EH (cell line): Measurements from ENCODE around the gene AQP2.
A peak's percentile ranks its signal among the peaks of the same experiment; 100 is the strongest.

Experiments
- DNase-seq: peaks from one replicate; pipeline ENCODE4 v3.0.0-alpha.2; 2015; ENCODE audit warnings: low read depth

Gene AQP2

DNA sequence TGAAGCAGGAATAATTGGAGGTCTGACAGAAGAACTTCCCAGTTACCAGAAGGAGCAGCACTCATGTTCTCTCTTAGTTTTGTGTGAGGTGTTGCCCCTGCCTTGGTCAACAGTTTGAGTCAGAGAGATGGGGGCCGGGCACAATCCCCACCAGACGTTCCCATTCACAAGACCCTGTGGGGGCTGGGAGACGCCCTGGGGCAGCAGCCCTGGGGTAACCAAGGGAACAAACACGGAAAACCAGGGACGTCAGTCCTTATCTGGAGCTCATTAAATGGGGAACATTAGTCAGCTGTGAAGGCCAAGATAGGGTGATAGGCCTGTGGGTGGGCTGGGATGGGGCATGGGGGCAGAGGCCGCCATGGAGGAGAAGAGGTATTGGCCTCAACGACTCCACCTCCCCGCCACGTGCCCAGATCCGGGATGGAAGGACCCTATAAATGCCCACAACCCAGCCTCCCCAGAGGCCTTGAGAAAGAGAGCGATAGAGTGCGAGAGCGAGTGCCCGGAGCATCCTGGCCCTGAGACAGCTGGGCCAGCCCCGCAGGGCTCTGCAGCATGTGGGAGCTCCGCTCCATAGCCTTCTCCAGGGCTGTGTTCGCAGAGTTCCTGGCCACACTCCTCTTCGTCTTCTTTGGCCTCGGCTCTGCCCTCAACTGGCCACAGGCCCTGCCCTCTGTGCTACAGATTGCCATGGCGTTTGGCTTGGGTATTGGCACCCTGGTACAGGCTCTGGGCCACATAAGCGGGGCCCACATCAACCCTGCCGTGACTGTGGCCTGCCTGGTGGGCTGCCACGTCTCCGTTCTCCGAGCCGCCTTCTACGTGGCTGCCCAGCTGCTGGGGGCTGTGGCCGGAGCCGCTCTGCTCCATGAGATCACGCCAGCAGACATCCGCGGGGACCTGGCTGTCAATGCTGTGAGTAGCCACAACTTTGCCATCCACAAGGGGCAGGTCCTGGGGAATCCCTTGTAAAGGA, at the start of gene AQP2:
Gene AQP2, plus strand, starts transcription at position 465 of the 979 bp plus-strand sequence. Its CDS starts 94 bp downstream, at position 559.
- no peak for DNase-seq

- DNase-seq = no peak
These were observed 49.5 kb upstream of the AQP2 start for GRCh38 chr12:49901026-49901425.

GRCh38 chr12:49901986-49902385, 48.6 kb upstream of the AQP2 start:
- no peak for DNase-seq

- DNase-seq = no peak
These were observed 47.9 kb upstream of the AQP2 start for GRCh38 chr12:49902399-49903350.

GRCh38 chr12:49903351-49903699, 47.2 kb upstream of the AQP2 start:
- no peak for DNase-seq

GRCh38 chr12:49903700-49904423, 46.7 kb upstream of the AQP2 start, which contains the start of gene FAIM2:
Gene FAIM2 (minus strand): TSS chr12:49903900. CDS start chr12:49903792, 108 bp downstream.
- DNase-seq = peak; percentile 64

GRCh38 chr12:49904601-49905000, 45.9 kb upstream of the AQP2 start:
- no peak for DNase-seq

DNA sequence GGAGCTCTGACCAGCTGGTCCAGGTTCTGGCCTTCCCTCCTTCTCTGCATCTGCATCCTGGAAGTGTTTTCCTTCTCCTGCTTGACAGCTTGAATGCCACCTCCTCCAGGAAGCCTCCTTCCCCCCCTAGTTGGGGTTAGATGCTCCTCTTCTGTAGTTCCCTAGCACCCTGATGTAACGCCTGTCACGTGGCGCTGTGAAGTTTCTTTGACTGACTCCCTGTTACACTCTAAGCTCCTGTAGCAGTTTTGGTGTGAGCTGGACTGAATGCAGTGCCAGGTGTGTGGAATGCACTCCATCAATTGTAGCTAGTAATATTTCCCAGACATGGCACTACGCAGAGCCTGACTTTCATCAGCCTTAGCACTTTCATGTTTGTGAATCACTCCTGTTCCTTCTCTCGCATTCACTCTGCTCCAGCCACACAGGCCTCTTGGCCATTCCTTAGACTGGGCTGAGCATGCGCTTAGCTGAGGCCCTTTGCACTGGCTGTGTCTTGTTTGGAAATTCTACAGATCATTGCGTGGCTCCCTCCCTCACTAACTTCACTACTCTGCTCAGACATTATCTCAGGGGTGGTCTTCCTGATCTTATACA, 44.7 kb upstream of the AQP2 start:
- DNase-seq = no peak

DNA sequence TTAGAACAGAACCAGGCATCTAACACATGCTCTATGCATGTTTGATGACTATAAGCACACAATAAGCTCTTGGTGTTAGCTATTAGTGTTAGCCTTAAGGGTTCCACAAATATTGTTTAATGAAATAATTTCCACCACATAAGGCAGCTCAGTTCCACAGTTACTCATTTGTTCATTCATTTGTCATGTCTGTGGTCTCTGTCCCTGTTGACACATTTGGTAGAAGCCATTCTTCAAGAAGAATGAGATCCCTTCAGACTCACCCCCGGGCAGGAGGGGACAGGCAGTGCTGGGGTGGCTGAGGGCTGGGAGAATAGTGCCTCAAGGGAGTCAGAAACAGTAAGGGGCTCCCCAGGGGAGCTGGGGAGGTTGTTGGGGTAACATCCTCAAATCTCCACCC, 43.2 kb upstream of the AQP2 start:
- DNase-seq = no peak

- no peak for DNase-seq
These were observed 41.2 kb upstream of the AQP2 start for GRCh38 chr12:49909356-49909755.

- no peak for DNase-seq
These were observed 40.7 kb upstream of the AQP2 start for GRCh38 chr12:49909826-49910225.

GRCh38 chr12:49910331-49911212, 40.0 kb upstream of the AQP2 start:
- no peak for DNase-seq

DNA sequence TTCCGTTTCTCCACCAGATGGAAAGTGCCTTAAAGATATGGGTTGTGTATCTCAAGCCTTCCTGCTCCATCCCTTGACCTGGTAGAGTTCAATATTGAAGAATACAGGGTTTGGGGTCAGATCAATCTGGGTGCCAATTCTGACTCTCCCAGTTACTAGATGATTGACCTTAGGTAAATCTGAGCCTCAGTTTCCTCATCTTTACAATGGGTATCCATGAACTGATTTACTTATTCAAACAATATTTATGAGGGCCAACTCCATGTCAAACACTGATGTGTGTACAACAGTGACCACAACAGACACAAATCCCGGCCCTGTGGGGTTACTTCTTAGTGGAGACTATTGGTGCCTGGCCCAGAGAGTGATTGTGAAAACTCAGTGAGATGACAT, 39.3 kb upstream of the AQP2 start:
- DNase-seq = no peak

GRCh38 chr12:49912345-49913255, 37.9 kb upstream of the AQP2 start:
- DNase-seq = no peak

GRCh38 chr12:49916129-49916919, 34.2 kb upstream of the AQP2 start:
- no peak for DNase-seq

GRCh38 chr12:49917166-49917787, 33.3 kb upstream of the AQP2 start:
- DNase-seq = no peak

DNA sequence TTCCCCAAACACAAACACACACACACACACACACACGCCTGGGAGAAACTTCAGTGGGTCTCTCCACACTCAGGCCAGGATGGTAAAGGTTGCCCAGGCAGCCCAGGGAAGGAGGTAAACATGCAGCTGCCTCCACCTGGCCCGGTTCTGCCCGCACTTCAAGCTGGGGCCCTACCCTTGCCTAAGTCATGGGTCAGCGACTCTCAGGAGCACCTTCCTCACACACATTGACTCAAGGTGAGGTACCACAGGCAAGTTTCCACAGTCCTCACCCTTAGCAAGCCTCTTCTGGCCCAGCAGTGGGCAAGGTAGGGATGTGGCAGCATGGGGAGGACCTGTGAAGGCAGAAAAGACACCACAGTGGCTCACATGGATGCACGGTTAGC, 32.8 kb upstream of the AQP2 start:
- DNase-seq = no peak

DNA sequence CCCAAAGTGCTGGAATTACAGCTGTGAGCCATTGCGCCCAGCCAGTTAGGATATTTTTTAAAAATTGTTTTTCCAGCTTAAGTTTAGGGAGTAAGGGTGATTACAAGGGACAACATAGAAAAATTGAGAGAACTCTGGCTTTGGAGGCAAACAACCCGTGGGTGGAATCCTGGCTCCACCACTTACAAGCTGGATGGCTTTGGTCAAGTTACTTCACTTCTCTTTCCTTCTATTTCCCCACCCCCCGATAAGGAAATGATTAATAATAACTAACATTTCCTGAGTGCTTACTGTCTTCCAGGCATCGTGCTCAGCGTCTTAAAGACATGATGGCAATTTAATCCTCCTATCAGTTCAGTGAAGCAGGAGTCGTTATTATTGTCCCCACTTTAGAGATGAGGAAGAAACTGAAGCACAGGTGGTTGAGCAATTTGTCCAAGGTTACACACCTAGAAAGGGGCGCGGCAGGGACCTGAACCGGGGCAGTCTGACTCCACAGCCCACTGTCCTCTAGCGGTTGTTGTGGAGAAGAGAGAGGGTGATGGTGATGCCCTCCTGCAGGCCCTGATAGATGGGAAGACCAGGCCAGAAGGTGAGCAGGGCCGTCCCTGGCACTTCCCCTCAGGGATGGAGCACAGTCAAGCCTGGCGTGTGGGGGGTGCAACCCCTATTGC, 30.2 kb upstream of the AQP2 start:
- DNase-seq = peak; percentile 46
